Osteoblast (primary cell): ENCODE results near the gene CHD9. TPM values are rescaled to one million over a fixed set of nuclear protein-coding genes. Genes with fewer than 3 reads are reported as not detected.

ENCODE experiments used
- DNase-seq: peaks from one replicate; pipeline ENCODE4 v3.0.0; 2011; ENCODE audit warnings: low spot score, mixed read lengths; ENCODE audit not compliant: insufficient read length; ENCODE audit errors: missing footprints
- H2AFZ ChIP-seq: 2 replicates; pipeline ENCODE4 v1.6.0; 2011; ENCODE audit warnings: mild to moderate bottlenecking, low read length
- H3K27ac ChIP-seq: 2 replicates; pipeline ENCODE4 v1.5.1; 2011; ENCODE audit warnings: mild to moderate bottlenecking, low read depth, low read length, moderate library complexity
- H3K27me3 ChIP-seq: 2 replicates; pipeline ENCODE4 v1.6.0; 2012; ENCODE audit warnings: mild to moderate bottlenecking, control low read depth, inconsistent platforms, low read length, moderate library complexity; ENCODE audit not compliant: insufficient read depth
- H3K36me3 ChIP-seq: 2 replicates; pipeline ENCODE4 v1.5.1; 2011; ENCODE audit warnings: mild to moderate bottlenecking, low read length, control low read depth, moderate library complexity; ENCODE audit not compliant: insufficient read depth
- H3K4me1 ChIP-seq: 2 replicates; pipeline ENCODE4 v1.5.1; 2011; ENCODE audit warnings: mild to moderate bottlenecking, low read length, control low read depth, moderate library complexity; ENCODE audit not compliant: insufficient read depth
- H3K4me2 ChIP-seq: 2 replicates; pipeline ENCODE4 v1.6.0; 2011; ENCODE audit warnings: mild to moderate bottlenecking, low read length; ENCODE audit not compliant: insufficient read depth
- H3K4me3 ChIP-seq: fragments of 200-600 bp; sonication (generic); 3 replicates; pipeline ENCODE4 v1.5.1; 2012; ENCODE audit warnings: mild to moderate bottlenecking, low read length, inconsistent platforms; ENCODE audit not compliant: insufficient read depth
- H3K79me2 ChIP-seq: 2 replicates; pipeline ENCODE4 v1.6.0; 2012; ENCODE audit warnings: mild to moderate bottlenecking, low read length, control low read depth, inconsistent platforms; ENCODE audit not compliant: insufficient read depth
- H3K9me3 ChIP-seq: 2 replicates; pipeline ENCODE4 v1.5.1; 2011; ENCODE audit warnings: low read depth, low read length, control low read depth
- H4K20me1 ChIP-seq: 2 replicates; pipeline ENCODE4 v1.6.0; 2012; ENCODE audit warnings: mild to moderate bottlenecking, low read length, control low read depth; ENCODE audit not compliant: insufficient read depth
- CTCF ChIP-seq: IDR thresholded peaks from 2 replicates; pipeline ENCODE4 v1.5.1; 2011; ENCODE audit warnings: mild to moderate bottlenecking, low read depth, low read length, moderate library complexity; ENCODE audit errors: extremely low read depth
- total RNA-seq: library from RNA; depleted of rRNA; stranded (reverse); fragments of >200 nt; gene quantifications from 2 replicates; pipeline ENCODE4 v1.2.3, GENCODE V29; 2012

Gene CHD9
- total RNA-seq, 1 donor = 83.6 TPM

GRCh38 chr16:53040788-53041187, 14.0 kb upstream of the CHD9 start:
- no peak overlapping the region for H2AFZ ChIP-seq

GRCh38 chr16:53041320-53042051, 13.3 kb upstream of the CHD9 start:
- peak overlapping the region; percentile 70 for H2AFZ ChIP-seq

More at GRCh38 chr16:53040788-53041187, 14.0 kb upstream of the CHD9 start:
- H3K4me1 ChIP-seq = peaks cover 4% of the 10 kb centered on the region
- no peaks in the 10 kb centered on the region for H4K20me1 ChIP-seq
- no peak overlapping the region for H3K4me3 ChIP-seq
- H3K27me3 ChIP-seq = no peaks in the 10 kb centered on the region
- no peak overlapping the region for H3K4me2 ChIP-seq
- no peak for DNase-seq
- H3K27ac ChIP-seq = no peak overlapping the region
- no peaks in the 10 kb centered on the region for H3K36me3 ChIP-seq
- no peak for TF ChIP-seq CTCF
- no peaks in the 10 kb centered on the region for H3K9me3 ChIP-seq
- H3K79me2 ChIP-seq = no peaks in the 10 kb centered on the region

GRCh38 chr16:53042235-53042701, 12.5 kb upstream of the CHD9 start:
- Histone ChIP-seq H3K36me3 (no peaks in the 10 kb centered on the region), H3K4me2 (no peak overlapping the region), H3K79me2 (no peaks in the 10 kb centered on the region), H3K27me3 (no peaks in the 10 kb centered on the region), H3K4me1 (peaks cover 4% of the 10 kb centered on the region), H2AFZ (no peak overlapping the region), H3K9me3 (no peaks in the 10 kb centered on the region), H4K20me1 (no peaks in the 10 kb centered on the region), H3K27ac (no peak overlapping the region), H3K4me3 (no peak overlapping the region)
- TF ChIP-seq CTCF = no peak
- no peak for DNase-seq

More at GRCh38 chr16:53041320-53042051, 13.3 kb upstream of the CHD9 start:
- peak; percentile 82 for DNase-seq
- Histone ChIP-seq H3K9me3 (no peaks in the 10 kb centered on the region), H3K79me2 (no peaks in the 10 kb centered on the region), H3K4me2 (no peak overlapping the region), H3K27ac (no peak overlapping the region), H3K4me1 (peaks cover 4% of the 10 kb centered on the region), H3K4me3 (no peak overlapping the region), H4K20me1 (no peaks in the 10 kb centered on the region), H3K36me3 (no peaks in the 10 kb centered on the region), H3K27me3 (no peaks in the 10 kb centered on the region)
- no peak for TF ChIP-seq CTCF

- peak overlapping the region; percentile 39 for H2AFZ ChIP-seq
- H3K27ac ChIP-seq = no peak overlapping the region
- H3K4me1 ChIP-seq = peaks cover 4% of the 10 kb centered on the region
- no peaks in the 10 kb centered on the region for H3K27me3 ChIP-seq
- no peaks in the 10 kb centered on the region for H3K9me3 ChIP-seq
- H3K4me2 ChIP-seq = peak overlapping the region; percentile 19
- DNase-seq = no peak
- TF ChIP-seq CTCF = no peak
- no peak overlapping the region for H3K4me3 ChIP-seq
- no peaks in the 10 kb centered on the region for H3K36me3 ChIP-seq
- no peaks in the 10 kb centered on the region for H3K79me2 ChIP-seq
- no peaks in the 10 kb centered on the region for H4K20me1 ChIP-seq
Measured at GRCh38 chr16:53043428-53043831, 11.4 kb upstream of the CHD9 start.
